GM21390 (cell line): ENCODE results near the gene FOXO3B.
"Not testable (repeated sequence)": the region's sequence is repeated elsewhere in the genome, so short reads cannot be mapped to it uniquely, and the experiment has no call there.

Experiments used
- ATAC-seq: cut with Tn5 transposase; IDR thresholded peaks from one replicate; pipeline ENCODE4 v1.9.1; 2021; ENCODE audit not compliant: unreplicated experiment

FOXO3B gene

DNA sequence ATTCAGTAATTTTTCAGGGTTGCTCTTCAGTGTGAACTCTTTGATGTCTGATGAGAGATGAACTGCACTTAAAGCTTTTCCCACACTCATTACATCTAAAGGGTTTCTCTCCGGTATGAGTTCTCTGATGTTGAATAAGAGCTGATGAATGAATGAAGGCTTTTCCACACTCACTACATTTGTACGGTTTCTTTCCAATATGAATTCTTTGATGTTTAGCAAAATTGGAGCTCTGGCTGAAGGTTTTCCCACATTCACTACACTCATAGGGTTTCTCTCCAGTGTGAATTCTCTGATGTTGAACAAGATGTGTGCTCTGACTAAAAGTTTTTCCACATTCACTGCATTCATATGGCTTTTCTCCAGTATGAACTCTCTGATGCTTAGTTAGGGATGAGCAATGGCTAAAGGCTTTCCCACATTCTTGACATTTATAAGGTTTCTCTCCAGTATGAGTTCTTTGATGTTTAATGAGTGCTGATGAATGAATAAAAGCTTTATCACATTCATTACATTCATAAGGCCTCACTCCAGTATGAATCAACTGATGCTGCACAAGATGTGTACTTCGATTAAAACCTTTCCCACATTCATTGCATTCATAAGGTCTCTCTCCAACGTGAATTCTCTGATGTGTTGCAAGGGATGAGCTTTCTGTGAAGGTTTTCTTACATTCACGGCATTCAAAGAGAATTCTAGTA is 20.0 kb downstream of the FOXO3B start:
- not testable (repeated sequence) for ATAC-seq

GRCh38 chr17:18650094-18650493 is 32.0 kb downstream of the FOXO3B start:
- not testable (repeated sequence) for ATAC-seq

- not testable (repeated sequence) for ATAC-seq
These were observed 37.8 kb downstream of the FOXO3B start, which contains the start of gene TBC1D28 for GRCh38 chr17:18644291-18644690. Gene TBC1D28 (minus strand): TSS chr17:18644391. CDS start chr17:18641352, 3,039 bp downstream.

DNA sequence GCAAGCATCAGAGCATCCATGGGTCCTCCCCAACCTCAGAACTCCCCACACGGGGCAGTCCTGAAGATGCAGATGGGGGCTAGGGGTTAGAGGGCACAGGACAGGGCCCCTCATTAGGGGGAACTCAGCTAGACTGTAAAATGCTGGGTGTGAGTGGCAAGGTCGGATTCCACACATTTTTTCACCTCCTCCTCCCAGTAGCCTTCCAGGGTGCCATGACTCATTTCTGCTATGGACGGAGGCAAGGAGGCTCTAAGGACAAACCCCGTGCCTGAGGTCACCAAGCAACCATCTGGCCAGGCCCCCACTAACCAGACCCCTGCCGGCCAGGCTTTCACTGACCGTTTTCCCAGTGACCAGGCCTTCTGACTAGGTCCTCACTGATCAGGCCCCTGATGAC is 39.0 kb downstream of the FOXO3B start:
- ATAC-seq = not testable (repeated sequence)

GRCh38 chr17:18638357-18638756 is 43.8 kb downstream of the FOXO3B start:
- not testable (repeated sequence) for ATAC-seq

GRCh38 chr17:18636237-18636636 is 45.9 kb downstream of the FOXO3B start:
- not testable (repeated sequence) for ATAC-seq

DNA sequence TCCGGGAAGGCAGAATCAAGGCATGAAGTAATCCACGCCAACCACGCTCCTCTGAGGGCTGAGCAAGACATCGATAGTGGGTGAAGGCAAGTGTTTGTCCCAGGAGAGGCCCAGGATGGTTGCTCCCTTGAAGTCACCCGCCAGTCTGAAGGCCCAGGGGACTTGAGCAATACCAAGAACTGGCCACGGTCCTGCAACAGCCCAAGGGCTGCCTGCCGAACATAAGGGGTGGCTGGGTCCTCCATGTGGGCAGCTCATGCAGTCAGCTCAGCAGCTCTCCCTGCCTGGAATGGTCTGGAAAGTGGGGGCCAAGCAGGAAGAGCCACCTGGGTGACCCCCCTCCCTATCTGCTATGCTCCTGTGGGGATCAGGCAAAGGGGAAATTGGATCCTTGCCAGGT is 46.3 kb downstream of the FOXO3B start:
- not testable (repeated sequence) for ATAC-seq

DNA sequence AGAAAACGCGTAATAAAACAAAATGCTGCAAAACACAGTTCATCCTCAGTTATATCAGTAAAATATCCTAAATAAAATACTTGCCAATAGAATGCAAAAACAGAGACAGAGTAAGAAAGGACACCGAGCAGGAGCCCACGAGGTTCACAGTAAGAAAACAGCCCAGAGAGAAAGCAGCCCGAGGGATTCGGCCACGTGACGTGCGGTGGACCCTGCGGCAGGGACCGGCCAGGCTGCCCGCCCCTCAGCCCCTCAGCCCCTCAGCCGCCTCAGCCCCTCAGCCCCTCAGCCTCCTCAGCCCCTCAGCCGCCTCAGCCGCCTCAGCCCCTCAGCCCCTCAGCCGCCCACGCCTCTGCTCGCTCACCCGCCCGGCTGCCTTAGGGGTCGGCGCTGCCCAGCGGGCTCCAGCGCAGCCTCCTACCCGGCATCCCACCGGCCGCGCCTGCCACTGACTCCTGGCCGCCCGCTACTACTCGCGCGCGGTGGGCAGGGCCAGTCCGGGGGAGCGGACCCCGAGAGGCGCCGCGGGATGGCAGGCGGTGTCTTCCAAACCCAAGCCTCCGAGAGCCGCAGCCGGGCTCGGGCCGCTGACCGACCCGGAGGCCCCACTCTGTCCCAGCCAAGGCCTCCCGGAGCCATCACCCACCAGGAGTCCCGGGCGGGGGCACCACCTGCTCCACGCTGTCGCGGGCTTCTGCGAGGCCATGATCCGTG is 47.4 kb downstream of the FOXO3B start:
- ATAC-seq = not testable (repeated sequence)
